SK-N-SH (cell line): ENCODE data around the gene PIK3R3. TPM values are rescaled to one million over a fixed set of nuclear protein-coding genes. Genes with fewer than 3 reads are reported as not detected.

Experiments used
- CTCF ChIA-PET: fragments of 300-600, 350-600 bp; formaldehyde crosslinking; extraction: SDS; loops from one replicate; lab custom pipeline; 2021; lab: Yijun Ruan, JAX
- POLR2A ChIA-PET: fragments of 350-600 bp; sonication (Branson Sonifier 250); formaldehyde crosslinking; extraction: SDS; loops from one replicate; lab custom pipeline; 2020; ENCODE audit warnings: antibody characterized with exemption, inconsistent platforms; lab: Yijun Ruan, JAX
- DNase-seq: peaks from one replicate; pipeline ENCODE4 v3.0.0; 2012
- H2AFZ ChIP-seq: fragments of 200-600 bp; sonication (generic); 2 replicates; pipeline ENCODE4 v1.8.1; 2016; ENCODE audit warnings: antibody characterized with exemption, mild to moderate bottlenecking, low read depth
- H3F3A ChIP-seq: fragments of 200-600 bp; sonication (generic); replicated peaks from 2 replicates; pipeline ENCODE3; 2016; ENCODE audit warnings: antibody characterized with exemption, mild to moderate bottlenecking; ENCODE audit not compliant: insufficient read depth
- H3K27ac ChIP-seq, 2 experiments: fragments of 200-500 bp in 1 of 2; fragments of 200-600 bp in 1 of 2; sonication (Bioruptor generic) in 1 of 2; sonication (generic), shearing (Covaris generic) in 1 of 2; 2 replicates each; pipeline versions ENCODE4 v1.5.1 to v1.6.1; 2014 to 2016; ENCODE audit warnings: low read depth in 2 of 2, inconsistent platforms in 1 of 2, low read length in 1 of 2, mild to moderate bottlenecking in 1 of 2, mixed read lengths in 1 of 2
- H3K27me3 ChIP-seq: fragments of 200-600 bp; sonication (generic), shearing (Covaris generic); 2 replicates; pipeline ENCODE4 v1.6.1; 2016; ENCODE audit warnings: mixed run types; ENCODE audit not compliant: insufficient read depth
- H3K36me3 ChIP-seq, 2 experiments: fragments of 200-500 bp in 1 of 2; fragments of 200-600 bp in 1 of 2; sonication (Bioruptor generic) in 1 of 2; sonication (generic) in 1 of 2; replicated peaks in 1 of 2; 2 replicates each; pipeline versions ENCODE3 to v1.5.1; 2014 to 2016; ENCODE audit warnings: low read length in 1 of 2, mild to moderate bottlenecking in 1 of 2; ENCODE audit not compliant: insufficient read depth in 2 of 2, control insufficient read depth in 1 of 2
- H3K4me1 ChIP-seq, 2 experiments: fragments of 200-500 bp in 1 of 2; fragments of 200-600 bp in 1 of 2; sonication (Bioruptor generic) in 1 of 2; sonication (generic), shearing (Covaris generic) in 1 of 2; 2 replicates each; pipeline versions ENCODE4 v1.5.1 to v1.6.1; 2014 to 2016; ENCODE audit warnings: low read depth in 1 of 2, low read length in 1 of 2, mixed run types in 1 of 2; ENCODE audit not compliant: insufficient read depth in 2 of 2, control insufficient read depth in 1 of 2
- H3K4me2 ChIP-seq: fragments of 200-600 bp; sonication (generic), shearing (Covaris generic); 2 replicates; pipeline ENCODE4 v1.6.1; 2017; ENCODE audit warnings: mixed run types
- H3K4me3 ChIP-seq, 2 experiments: fragments of 200-500 bp in 1 of 2; fragments of 200-600 bp in 1 of 2; sonication (Bioruptor generic) in 1 of 2; sonication (generic), shearing (Covaris generic) in 1 of 2; 2 replicates each; pipeline versions ENCODE4 v1.5.1 to v1.8.1; 2014 to 2016; ENCODE audit warnings: low read depth in 2 of 2, inconsistent platforms in 1 of 2, low read length in 1 of 2, mild to moderate bottlenecking in 1 of 2, mixed read lengths in 1 of 2, moderate library complexity in 1 of 2
- H3K79me2 ChIP-seq: fragments of 200-600 bp; sonication (generic); 2 replicates; pipeline ENCODE4 v1.8.1; 2017; ENCODE audit warnings: mild to moderate bottlenecking; ENCODE audit not compliant: insufficient read depth
- H3K9ac ChIP-seq: fragments of 200-600 bp; sonication (generic); 2 replicates; pipeline ENCODE4 v1.6.1; 2017; ENCODE audit warnings: mixed run types
- H3K9me2 ChIP-seq: fragments of 200-600 bp; sonication (generic); 2 replicates; pipeline ENCODE4 v1.6.1; 2017; ENCODE audit warnings: mixed run types
- H3K9me3 ChIP-seq: fragments of 200-600 bp; sonication (generic); 2 replicates; pipeline ENCODE4 v1.6.1; 2017; ENCODE audit warnings: mixed run types, mild to moderate bottlenecking, moderate library complexity
- H4K20me1 ChIP-seq: fragments of 200-600 bp; sonication (generic); 2 replicates; pipeline ENCODE4 v1.6.1; 2017; ENCODE audit warnings: mild to moderate bottlenecking, mixed run types; ENCODE audit not compliant: insufficient read depth
- CHD2 ChIP-seq: fragments of 150-350 bp; IDR thresholded peaks from 2 replicates; pipeline ENCODE4 v1.6.1; 2018; ENCODE audit warnings: low read length; ENCODE audit not compliant: partially characterized antibody
- ELF1 ChIP-seq: IDR thresholded peaks from 2 replicates; pipeline ENCODE4 v1.4.0; 2012
- EZH2phosphoT487 ChIP-seq: fragments of 200-600 bp; sonication (generic); IDR thresholded peaks from 2 replicates; pipeline ENCODE4 v1.6.1; 2017; ENCODE audit warnings: low read depth, mixed run types, mild to moderate bottlenecking, antibody characterized with exemption, moderate library complexity, borderline replicate concordance
- FOSL2 ChIP-seq: IDR thresholded peaks from 2 replicates; pipeline ENCODE4 v1.4.0; 2012; ENCODE audit warnings: low read depth, mild to moderate bottlenecking, moderate library complexity, borderline replicate concordance
- FOXM1 ChIP-seq: IDR thresholded peaks from 2 replicates; pipeline ENCODE4 v1.4.0; 2012; ENCODE audit warnings: low read depth, mild to moderate bottlenecking
- MEF2A ChIP-seq: IDR thresholded peaks from 2 replicates; pipeline ENCODE4 v1.4.0; 2012; ENCODE audit warnings: low read depth, borderline replicate concordance
- NFIC ChIP-seq: IDR thresholded peaks from 2 replicates; pipeline ENCODE4 v1.4.0; 2012; ENCODE audit warnings: borderline replicate concordance
- NRF1 ChIP-seq: IDR thresholded peaks from 2 replicates; pipeline ENCODE4 v1.6.1; 2012; ENCODE audit warnings: low read depth, mild to moderate bottlenecking, low read length
- POLR2AphosphoS5 ChIP-seq: IDR thresholded peaks from 2 replicates; pipeline ENCODE4 v1.6.1; 2012; ENCODE audit warnings: low read depth, low read length
- RAD21 ChIP-seq: IDR thresholded peaks from 2 replicates; pipeline ENCODE4 v1.6.1; 2012; ENCODE audit warnings: mild to moderate bottlenecking, low read length
- REST ChIP-seq: IDR thresholded peaks from 2 replicates; pipeline ENCODE4 v1.6.1; 2012; ENCODE audit warnings: mild to moderate bottlenecking, low read depth, low read length, moderate library complexity
- RFX5 ChIP-seq: IDR thresholded peaks from 2 replicates; pipeline ENCODE4 v1.6.1; 2012; ENCODE audit warnings: mild to moderate bottlenecking, improper control_type of control experiment, low read length
- RXRA ChIP-seq: IDR thresholded peaks from 2 replicates; pipeline ENCODE4 v1.4.0; 2012; ENCODE audit warnings: low read depth, mild to moderate bottlenecking, borderline replicate concordance
- SMC3 ChIP-seq: IDR thresholded peaks from 2 replicates; pipeline ENCODE4 v1.6.1; 2012; ENCODE audit warnings: low read depth, low read length, improper control_type of control experiment
- TAF1 ChIP-seq: IDR thresholded peaks from 2 replicates; pipeline ENCODE4 v1.6.1; 2012; ENCODE audit warnings: low read depth, mild to moderate bottlenecking, low read length, moderate library complexity, borderline replicate concordance
- TEAD4 ChIP-seq: IDR thresholded peaks from 2 replicates; pipeline ENCODE4 v1.4.0; 2012; ENCODE audit warnings: mild to moderate bottlenecking, borderline replicate concordance; ENCODE audit not compliant: insufficient read depth
- YY1 ChIP-seq: IDR thresholded peaks from 2 replicates; pipeline ENCODE4 v1.4.0; 2012; ENCODE audit warnings: low read depth, mild to moderate bottlenecking
- WGBS: methylation state at CpG from one replicate; pipeline ENCODE4 v1.1.6; 2017; ENCODE audit warnings: low lambda C conversion rate; 5-methylcytosine and 5-hydroxymethylcytosine counted together
- polyA plus RNA-seq, 3 experiments: library from polyadenylated mRNA; depleted of rRNA; stranded (reverse); fragments of >200 nt; gene quantifications; 2 replicates each; pipeline ENCODE4 v1.2.3, GENCODE V29; 2012
- TF ChIP-seq, protein P1 (sequence below): IDR thresholded peaks from 2 replicates; pipeline ENCODE4; 2012
- TF ChIP-seq, protein P2 (sequence below): fragments of 150-350 bp; IDR thresholded peaks from 2 replicates; pipeline ENCODE4 v1.6.1; 2016; ENCODE audit warnings: mild to moderate bottlenecking, low read depth, low read length

Gene PIK3R3
- polyA plus RNA-seq, 1 of the 3 experiments (the other 2 are of a cell fraction): 4.0 TPM

DNA sequence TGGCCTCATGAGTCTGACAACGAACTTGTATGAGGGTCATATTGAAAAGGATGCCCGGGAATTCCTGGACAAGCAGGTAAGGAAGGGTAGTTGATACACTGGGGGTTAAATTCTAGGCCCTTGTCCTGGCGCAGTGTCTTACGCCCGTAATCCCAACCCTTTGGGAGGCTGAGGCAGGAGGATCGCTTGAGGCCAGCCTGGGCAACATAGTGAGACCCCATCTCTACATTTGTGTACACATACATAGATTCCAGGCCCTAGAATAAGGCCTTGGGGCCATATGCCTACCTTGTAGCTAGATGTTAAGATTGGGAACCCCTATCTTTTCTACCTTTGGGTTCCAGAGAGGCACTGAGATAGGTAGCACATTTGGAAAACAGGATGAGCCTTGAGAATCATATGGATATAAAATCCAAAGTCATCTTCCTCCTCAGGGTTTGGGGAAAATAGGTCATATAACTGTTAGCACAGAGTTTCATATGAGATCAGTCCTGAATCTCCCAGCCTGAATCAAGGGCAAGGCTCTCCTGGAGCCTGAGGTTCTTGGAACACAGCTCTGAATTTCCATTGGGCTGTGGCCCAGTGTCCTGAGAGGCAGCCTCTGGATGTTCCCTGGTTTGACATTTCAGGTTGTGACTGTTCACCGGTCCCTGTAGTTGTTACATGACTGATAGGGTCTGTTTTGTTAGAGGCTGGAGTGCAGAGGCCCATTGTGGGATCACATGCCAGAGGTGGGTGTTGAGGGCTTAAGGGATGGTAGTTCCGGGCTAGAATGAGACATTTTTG is 104.4 kb downstream of the PIK3R3 start:
- Histone ChIP-seq H3K9me2 (no peaks in the 10 kb centered on the region), H3K4me1 (peaks cover 0 to 16% of the 10 kb centered on the region in 2 experiments; a peak in 1 of 4 replicates), H3F3A (no peaks in the 10 kb centered on the region), H3K79me2 (no peaks in the 10 kb centered on the region), H3K9ac (no peak overlapping the region), H3K9me3 (no peaks in the 10 kb centered on the region), H3K27ac (no peak overlapping the region), H3K4me2 (no peak overlapping the region), H4K20me1 (no peaks in the 10 kb centered on the region), H3K4me3 (no peak overlapping the region), H2AFZ (no peak overlapping the region), H3K27me3 (no peaks in the 10 kb centered on the region), H3K36me3 (peaks cover 17 to 61% of the 10 kb centered on the region in 2 experiments)
- ChIA-PET POLR2A (no interaction called here), CTCF (interaction anchor here (0.6 to 1.7 kb wide), 7 partner anchors 8 to 196 kb away, joined by 3 to 7 read pairs (median 3); no protein-coding TSS in a partner anchor)
- no peak for DNase-seq
- WGBS: 94% methylated on average over 8 of the region's 8 CpGs
- TF ChIP-seq POLR2AphosphoS5 (no peak), REST (no peak), RFX5 (no peak), RAD21 (no peak), NFIC (no peak), EZH2phosphoT487 (no peak)
- TF ChIP-seq, protein P1, sequence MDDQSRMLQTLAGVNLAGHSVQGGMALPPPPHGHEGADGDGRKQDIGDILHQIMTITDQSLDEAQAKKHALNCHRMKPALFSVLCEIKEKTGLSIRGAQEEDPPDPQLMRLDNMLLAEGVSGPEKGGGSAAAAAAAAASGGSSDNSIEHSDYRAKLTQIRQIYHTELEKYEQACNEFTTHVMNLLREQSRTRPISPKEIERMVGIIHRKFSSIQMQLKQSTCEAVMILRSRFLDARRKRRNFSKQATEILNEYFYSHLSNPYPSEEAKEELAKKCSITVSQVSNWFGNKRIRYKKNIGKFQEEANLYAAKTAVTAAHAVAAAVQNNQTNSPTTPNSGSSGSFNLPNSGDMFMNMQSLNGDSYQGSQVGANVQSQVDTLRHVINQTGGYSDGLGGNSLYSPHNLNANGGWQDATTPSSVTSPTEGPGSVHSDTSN: no peak

- H3K9ac ChIP-seq: no peak overlapping the region
- POLR2A ChIA-PET: interaction anchor here (0.8 kb wide), 1 partner anchor 9 kb away, joined by 3 read pairs; no protein-coding TSS in a partner anchor
- no peak overlapping the region for H2AFZ ChIP-seq
- no peak for DNase-seq
- peaks cover 17 to 63% of the 10 kb centered on the region in 2 experiments for H3K36me3 ChIP-seq
- no peaks in the 10 kb centered on the region for H3K27me3 ChIP-seq
- peak overlapping the region in 1 of 2 experiments; percentile 28; a peak in 1 of 4 replicates for H3K27ac ChIP-seq
- peaks cover 0 to 16% of the 10 kb centered on the region in 2 experiments; a peak in 1 of 4 replicates for H3K4me1 ChIP-seq
- CTCF ChIA-PET: interaction anchor here (0.9 to 1.5 kb wide), 4 partner anchors 9 to 197 kb away, joined by 3 to 7 read pairs (median 4); no protein-coding TSS in a partner anchor
- H3F3A ChIP-seq: no peaks in the 10 kb centered on the region
- 87% methylated on average over 3 of the region's 3 CpGs for WGBS
- no peaks in the 10 kb centered on the region for H3K9me2 ChIP-seq
- H4K20me1 ChIP-seq: no peaks in the 10 kb centered on the region
- H3K79me2 ChIP-seq: no peaks in the 10 kb centered on the region
- H3K4me2 ChIP-seq: no peak overlapping the region
- H3K9me3 ChIP-seq: no peaks in the 10 kb centered on the region
- H3K4me3 ChIP-seq: no peak overlapping the region
- TF ChIP-seq RAD21: no peak
- TF ChIP-seq TEAD4: no peak
- TF ChIP-seq YY1: no peak
- TF ChIP-seq, protein P1: no peak
- no peak for TF ChIP-seq SMC3
- TF ChIP-seq FOSL2: no peak
- no peak for TF ChIP-seq TAF1
- TF ChIP-seq, protein P2, sequence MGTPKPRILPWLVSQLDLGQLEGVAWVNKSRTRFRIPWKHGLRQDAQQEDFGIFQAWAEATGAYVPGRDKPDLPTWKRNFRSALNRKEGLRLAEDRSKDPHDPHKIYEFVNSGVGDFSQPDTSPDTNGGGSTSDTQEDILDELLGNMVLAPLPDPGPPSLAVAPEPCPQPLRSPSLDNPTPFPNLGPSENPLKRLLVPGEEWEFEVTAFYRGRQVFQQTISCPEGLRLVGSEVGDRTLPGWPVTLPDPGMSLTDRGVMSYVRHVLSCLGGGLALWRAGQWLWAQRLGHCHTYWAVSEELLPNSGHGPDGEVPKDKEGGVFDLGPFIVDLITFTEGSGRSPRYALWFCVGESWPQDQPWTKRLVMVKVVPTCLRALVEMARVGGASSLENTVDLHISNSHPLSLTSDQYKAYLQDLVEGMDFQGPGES: no peak
- TF ChIP-seq RXRA: no peak
- no peak for TF ChIP-seq POLR2AphosphoS5
- no peak for TF ChIP-seq FOXM1
- no peak for TF ChIP-seq CHD2
- TF ChIP-seq ELF1: no peak
- no peak for TF ChIP-seq MEF2A
- no peak for TF ChIP-seq NRF1
These were observed 105.9 kb downstream of the PIK3R3 start for GRCh38 chr1:46026531-46026930.
